HCEC 1CT (cell line): ENCODE measurements around the gene SLC2A9.
"Not testable (repeated sequence)": the region's sequence is repeated elsewhere in the genome, so short reads cannot be mapped to it uniquely, and the experiment has no call there.

ENCODE experiments used
- DNase-seq: peaks from one replicate; pipeline ENCODE4 v3.0.0-alpha.2; 2017

Gene SLC2A9

GRCh38 chr4:9808077-9808476 lies 213.2 kb downstream of the SLC2A9 start:
- no peak for DNase-seq

- DNase-seq, result no peak
These were observed 216.4 kb downstream of the SLC2A9 start for GRCh38 chr4:9804918-9805317.

GRCh38 chr4:9800848-9801247 lies 220.4 kb downstream of the SLC2A9 start:
- DNase-seq, result no peak

GRCh38 chr4:9796641-9797040 lies 224.7 kb downstream of the SLC2A9 start:
- not testable (repeated sequence) for DNase-seq

- DNase-seq, result no peak
These were observed 228.9 kb downstream of the SLC2A9 start for GRCh38 chr4:9792381-9792780.

GRCh38 chr4:9785891-9786290 lies 235.4 kb downstream of the SLC2A9 start:
- not testable (repeated sequence) for DNase-seq

- no peak for DNase-seq
These were observed 239.2 kb downstream of the SLC2A9 start for GRCh38 chr4:9782136-9782436.

- no peak for DNase-seq
These were observed 239.8 kb downstream of the SLC2A9 start, which contains the start of gene DRD5 for GRCh38 chr4:9781343-9782135. TSS of gene DRD5 (plus strand) at chr4:9781634. CDS start at chr4:9782030, 396 bp downstream.
